Prostate gland (tissue), 2 donors: Measurements from ENCODE around the gene CREB1.

Experiments
- POLR2AphosphoS5 ChIP-seq: sonication (generic); formaldehyde crosslinking; IDR thresholded peaks from one replicate; pipeline ENCODE4 v1.6.1; 2017; ENCODE audit warnings: antibody characterized with exemption
- TF ChIP-seq, protein P1 (sequence below), 4 experiments: fragments of 200-600 bp in 2 of 4; fragments of 450-650 bp in 2 of 4; sonication (generic) in 2 of 4; IDR thresholded peaks; 1 replicate in 3 of 4; 2 replicates in 1 of 4; pipeline ENCODE4 v1.5.1; 2016 to 2019; ENCODE audit warnings: antibody characterized with exemption in 4 of 4, mild to moderate bottlenecking in 2 of 4, moderate library complexity in 2 of 4

GRCh38 chr2:207558079-207558491 is 28.3 kb downstream of the CREB1 start:
- TF ChIP-seq, protein P1, sequence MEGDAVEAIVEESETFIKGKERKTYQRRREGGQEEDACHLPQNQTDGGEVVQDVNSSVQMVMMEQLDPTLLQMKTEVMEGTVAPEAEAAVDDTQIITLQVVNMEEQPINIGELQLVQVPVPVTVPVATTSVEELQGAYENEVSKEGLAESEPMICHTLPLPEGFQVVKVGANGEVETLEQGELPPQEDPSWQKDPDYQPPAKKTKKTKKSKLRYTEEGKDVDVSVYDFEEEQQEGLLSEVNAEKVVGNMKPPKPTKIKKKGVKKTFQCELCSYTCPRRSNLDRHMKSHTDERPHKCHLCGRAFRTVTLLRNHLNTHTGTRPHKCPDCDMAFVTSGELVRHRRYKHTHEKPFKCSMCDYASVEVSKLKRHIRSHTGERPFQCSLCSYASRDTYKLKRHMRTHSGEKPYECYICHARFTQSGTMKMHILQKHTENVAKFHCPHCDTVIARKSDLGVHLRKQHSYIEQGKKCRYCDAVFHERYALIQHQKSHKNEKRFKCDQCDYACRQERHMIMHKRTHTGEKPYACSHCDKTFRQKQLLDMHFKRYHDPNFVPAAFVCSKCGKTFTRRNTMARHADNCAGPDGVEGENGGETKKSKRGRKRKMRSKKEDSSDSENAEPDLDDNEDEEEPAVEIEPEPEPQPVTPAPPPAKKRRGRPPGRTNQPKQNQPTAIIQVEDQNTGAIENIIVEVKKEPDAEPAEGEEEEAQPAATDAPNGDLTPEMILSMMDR (IDR thresholded peaks at IDR 0.05): no peak
- no peak for TF ChIP-seq POLR2AphosphoS5
